ENCODE measurements around the gene KL. TPM values are rescaled to one million over a fixed set of nuclear protein-coding genes. Genes with fewer than 3 reads are reported as not detected.

Gene KL
- polyA plus RNA-seq, 1 donor (not counting 4 experiments of a cell fraction or from before 2014, with no cell fraction given) = not detected

DNA sequence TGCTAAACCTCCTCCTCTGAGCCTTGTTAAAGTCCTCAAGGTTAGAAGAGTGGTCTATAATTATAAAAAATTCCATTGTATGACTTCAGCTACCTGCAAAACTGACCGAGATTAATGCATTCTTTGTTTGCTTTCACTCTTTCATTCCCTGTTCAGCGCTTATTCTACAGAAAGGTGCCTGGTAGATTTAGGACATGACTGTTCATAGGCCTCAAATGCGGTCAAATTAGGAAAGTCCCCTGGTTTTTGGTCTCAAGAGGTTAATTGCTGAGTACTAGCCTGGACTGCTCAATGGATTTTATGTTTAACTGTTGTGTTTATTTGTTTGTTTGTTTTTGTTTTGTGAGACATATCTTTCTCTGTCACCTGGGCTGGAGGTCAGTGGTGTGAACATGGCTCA, 35.4 kb downstream of the KL start:
- H4K20me1 ChIP-seq (ENCODE audit: control insufficient read depth, extremely low read depth, insufficient read depth, low read length) = no peaks in the 10 kb centered on the region
- H3K9me3 ChIP-seq (ENCODE audit: control insufficient read depth, low read depth, low read length) = no peaks in the 10 kb centered on the region
- H3K27ac ChIP-seq (ENCODE audit: control insufficient read depth, insufficient read depth, low read length) = no peak overlapping the region
- H3K9me1 ChIP-seq (ENCODE audit: control insufficient read depth, extremely low read depth, insufficient read depth, low read length) = no peaks in the 10 kb centered on the region
- H3K9ac ChIP-seq (ENCODE audit: control insufficient read depth, extremely low read depth, insufficient read depth, low read length) = no peak overlapping the region
- H2AFZ ChIP-seq (ENCODE audit: control insufficient read depth, low read length) = no peak overlapping the region
- H3K27me3 ChIP-seq (ENCODE audit: control insufficient read depth, extremely low read depth, insufficient read depth, low read length) = no peaks in the 10 kb centered on the region
- TF ChIP-seq EZH2 (IDR thresholded peaks at IDR 0.05; ENCODE audit: low read length) = no peak
- TF ChIP-seq, protein P1, sequence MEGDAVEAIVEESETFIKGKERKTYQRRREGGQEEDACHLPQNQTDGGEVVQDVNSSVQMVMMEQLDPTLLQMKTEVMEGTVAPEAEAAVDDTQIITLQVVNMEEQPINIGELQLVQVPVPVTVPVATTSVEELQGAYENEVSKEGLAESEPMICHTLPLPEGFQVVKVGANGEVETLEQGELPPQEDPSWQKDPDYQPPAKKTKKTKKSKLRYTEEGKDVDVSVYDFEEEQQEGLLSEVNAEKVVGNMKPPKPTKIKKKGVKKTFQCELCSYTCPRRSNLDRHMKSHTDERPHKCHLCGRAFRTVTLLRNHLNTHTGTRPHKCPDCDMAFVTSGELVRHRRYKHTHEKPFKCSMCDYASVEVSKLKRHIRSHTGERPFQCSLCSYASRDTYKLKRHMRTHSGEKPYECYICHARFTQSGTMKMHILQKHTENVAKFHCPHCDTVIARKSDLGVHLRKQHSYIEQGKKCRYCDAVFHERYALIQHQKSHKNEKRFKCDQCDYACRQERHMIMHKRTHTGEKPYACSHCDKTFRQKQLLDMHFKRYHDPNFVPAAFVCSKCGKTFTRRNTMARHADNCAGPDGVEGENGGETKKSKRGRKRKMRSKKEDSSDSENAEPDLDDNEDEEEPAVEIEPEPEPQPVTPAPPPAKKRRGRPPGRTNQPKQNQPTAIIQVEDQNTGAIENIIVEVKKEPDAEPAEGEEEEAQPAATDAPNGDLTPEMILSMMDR (optimal IDR thresholded peaks at IDR 0.05 in 1 of 3, IDR thresholded peaks at IDR 0.05 in 1 of 3, conservative IDR thresholded peaks at IDR 0.05 in 1 of 3; ENCODE audit: extremely low read depth in 1 of 3, insufficient read depth in 2 of 3, low read length in 3 of 3) = no peak
- no peaks in the 10 kb centered on the region for H3K79me2 ChIP-seq (ENCODE audit: control insufficient read depth, insufficient read depth, low read length)
- no peak overlapping the region for H3K4me3 ChIP-seq (ENCODE audit: control insufficient read depth in 2 of 3, extremely low read depth in 1 of 3, insufficient read depth in 2 of 3, low read depth in 1 of 3, low read length in 3 of 3)
- dilution Hi-C loops (cut with MboI; ENCODE audit: extremely low pct_ligation_motif_present, low sequenced_read_pairs) = no loop called here
- DNase-seq (ENCODE audit: low read depth, low spot score) (no peak), FAIRE-seq (no peak)
- no peak overlapping the region for H3K4me2 ChIP-seq (ENCODE audit: control insufficient read depth, extremely low read depth, insufficient read depth, low read depth, low read length)
- H3K4me1 ChIP-seq (ENCODE audit: control insufficient read depth, extremely low read depth, insufficient read depth, low read length) = no peaks in the 10 kb centered on the region
- no peaks in the 10 kb centered on the region for H3K36me3 ChIP-seq (ENCODE audit: control insufficient read depth in 2 of 2, extremely low read depth in 1 of 2, insufficient read depth in 2 of 2, low read length in 2 of 2)

DNA sequence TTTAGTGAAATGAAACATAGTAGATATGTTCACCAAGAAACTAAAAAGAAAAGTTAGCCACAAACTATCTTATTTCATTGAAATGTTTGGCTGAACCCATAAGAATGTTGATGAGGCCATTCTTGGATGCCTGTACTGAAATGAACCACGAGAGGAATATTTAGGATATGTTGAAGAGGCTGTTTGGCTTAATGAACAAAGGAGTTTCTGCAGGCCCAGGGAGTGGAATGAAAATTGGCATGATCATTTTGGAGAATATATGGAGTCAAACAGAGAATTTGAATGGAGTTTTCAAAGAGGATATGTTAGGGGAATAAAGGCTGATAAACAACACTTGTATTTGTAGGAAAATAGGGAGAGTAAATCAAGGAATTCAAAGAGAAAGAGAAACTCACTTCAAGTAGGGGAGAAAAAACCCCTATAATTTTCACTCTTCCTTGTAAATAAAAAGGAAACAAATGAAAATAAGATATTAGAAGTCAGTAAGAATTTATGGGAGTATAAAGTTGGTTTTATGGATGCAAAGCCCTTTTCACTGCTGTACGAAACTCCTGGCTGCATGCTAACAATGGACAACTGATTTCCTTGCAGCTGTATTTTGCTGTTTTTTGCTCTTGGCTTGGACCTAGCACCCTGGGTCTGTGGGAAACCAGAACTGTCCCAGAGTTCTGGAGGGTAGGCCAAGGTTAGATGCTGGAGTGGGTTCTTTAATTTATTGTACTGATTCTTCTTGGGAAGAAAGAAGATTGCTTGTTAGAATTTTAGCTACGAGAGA, 36.5 kb downstream of the KL start:
- no peak overlapping the region for H3K27ac ChIP-seq (ENCODE audit: control insufficient read depth, insufficient read depth, low read length)
- H3K4me1 ChIP-seq (ENCODE audit: control insufficient read depth, extremely low read depth, insufficient read depth, low read length) = no peaks in the 10 kb centered on the region
- no peak overlapping the region for H2AFZ ChIP-seq (ENCODE audit: control insufficient read depth, low read length)
- TF ChIP-seq, protein P1 (optimal IDR thresholded peaks at IDR 0.05 in 1 of 3, IDR thresholded peaks at IDR 0.05 in 1 of 3, conservative IDR thresholded peaks at IDR 0.05 in 1 of 3; ENCODE audit: extremely low read depth in 1 of 3, insufficient read depth in 2 of 3, low read length in 3 of 3) = no peak
- no peak for TF ChIP-seq EZH2 (IDR thresholded peaks at IDR 0.05; ENCODE audit: low read length)
- DNase-seq (ENCODE audit: low read depth, low spot score) (no peak), FAIRE-seq (no peak)
- H3K9ac ChIP-seq (ENCODE audit: control insufficient read depth, extremely low read depth, insufficient read depth, low read length) = no peak overlapping the region
- no peaks in the 10 kb centered on the region for H3K36me3 ChIP-seq (ENCODE audit: control insufficient read depth in 2 of 2, extremely low read depth in 1 of 2, insufficient read depth in 2 of 2, low read length in 2 of 2)
- no peaks in the 10 kb centered on the region for H3K9me3 ChIP-seq (ENCODE audit: control insufficient read depth, low read depth, low read length)
- H3K27me3 ChIP-seq (ENCODE audit: control insufficient read depth, extremely low read depth, insufficient read depth, low read length) = peaks cover 7% of the 10 kb centered on the region
- H3K4me2 ChIP-seq (ENCODE audit: control insufficient read depth, extremely low read depth, insufficient read depth, low read depth, low read length) = no peak overlapping the region
- H4K20me1 ChIP-seq (ENCODE audit: control insufficient read depth, extremely low read depth, insufficient read depth, low read length) = no peaks in the 10 kb centered on the region
- dilution Hi-C loops (cut with MboI; ENCODE audit: extremely low pct_ligation_motif_present, low sequenced_read_pairs) = no loop called here
- H3K9me1 ChIP-seq (ENCODE audit: control insufficient read depth, extremely low read depth, insufficient read depth, low read length) = no peaks in the 10 kb centered on the region
- no peaks in the 10 kb centered on the region for H3K79me2 ChIP-seq (ENCODE audit: control insufficient read depth, insufficient read depth, low read length)
- H3K4me3 ChIP-seq (ENCODE audit: control insufficient read depth in 2 of 3, extremely low read depth in 1 of 3, insufficient read depth in 2 of 3, low read depth in 1 of 3, low read length in 3 of 3) = no peak overlapping the region
